SK-N-SH (cell line): ENCODE data around the gene PPP1R3A. TPM values are rescaled to one million over a fixed set of nuclear protein-coding genes. Genes with fewer than 3 reads are reported as not detected.

Source experiments
- CTCF ChIA-PET: fragments of 300-600, 350-600 bp; formaldehyde crosslinking; extraction: SDS; loops from one replicate; lab custom pipeline; 2021; lab: Yijun Ruan, JAX
- POLR2A ChIA-PET: fragments of 350-600 bp; sonication (Branson Sonifier 250); formaldehyde crosslinking; extraction: SDS; loops from one replicate; lab custom pipeline; 2020; ENCODE audit warnings: antibody characterized with exemption, inconsistent platforms; lab: Yijun Ruan, JAX
- DNase-seq: peaks from one replicate; pipeline ENCODE4 v3.0.0; 2012
- H2AFZ ChIP-seq: fragments of 200-600 bp; sonication (generic); 2 replicates; pipeline ENCODE4 v1.8.1; 2016; ENCODE audit warnings: antibody characterized with exemption, mild to moderate bottlenecking, low read depth
- H3F3A ChIP-seq: fragments of 200-600 bp; sonication (generic); replicated peaks from 2 replicates; pipeline ENCODE3; 2016; ENCODE audit warnings: antibody characterized with exemption, mild to moderate bottlenecking; ENCODE audit not compliant: insufficient read depth
- H3K27ac ChIP-seq, 2 experiments: fragments of 200-500 bp in 1 of 2; fragments of 200-600 bp in 1 of 2; sonication (Bioruptor generic) in 1 of 2; sonication (generic), shearing (Covaris generic) in 1 of 2; 2 replicates each; pipeline versions ENCODE4 v1.5.1 to v1.6.1; 2014 to 2016; ENCODE audit warnings: low read depth in 2 of 2, inconsistent platforms in 1 of 2, low read length in 1 of 2, mild to moderate bottlenecking in 1 of 2, mixed read lengths in 1 of 2
- H3K27me3 ChIP-seq: fragments of 200-600 bp; sonication (generic), shearing (Covaris generic); 2 replicates; pipeline ENCODE4 v1.6.1; 2016; ENCODE audit warnings: mixed run types; ENCODE audit not compliant: insufficient read depth
- H3K36me3 ChIP-seq, 2 experiments: fragments of 200-500 bp in 1 of 2; fragments of 200-600 bp in 1 of 2; sonication (Bioruptor generic) in 1 of 2; sonication (generic) in 1 of 2; replicated peaks in 1 of 2; 2 replicates each; pipeline versions ENCODE3 to v1.5.1; 2014 to 2016; ENCODE audit warnings: low read length in 1 of 2, mild to moderate bottlenecking in 1 of 2; ENCODE audit not compliant: insufficient read depth in 2 of 2, control insufficient read depth in 1 of 2
- H3K4me1 ChIP-seq, 2 experiments: fragments of 200-500 bp in 1 of 2; fragments of 200-600 bp in 1 of 2; sonication (Bioruptor generic) in 1 of 2; sonication (generic), shearing (Covaris generic) in 1 of 2; 2 replicates each; pipeline versions ENCODE4 v1.5.1 to v1.6.1; 2014 to 2016; ENCODE audit warnings: low read depth in 1 of 2, low read length in 1 of 2, mixed run types in 1 of 2; ENCODE audit not compliant: insufficient read depth in 2 of 2, control insufficient read depth in 1 of 2
- H3K4me2 ChIP-seq: fragments of 200-600 bp; sonication (generic), shearing (Covaris generic); 2 replicates; pipeline ENCODE4 v1.6.1; 2017; ENCODE audit warnings: mixed run types
- H3K4me3 ChIP-seq, 2 experiments: fragments of 200-500 bp in 1 of 2; fragments of 200-600 bp in 1 of 2; sonication (Bioruptor generic) in 1 of 2; sonication (generic), shearing (Covaris generic) in 1 of 2; 2 replicates each; pipeline versions ENCODE4 v1.5.1 to v1.8.1; 2014 to 2016; ENCODE audit warnings: low read depth in 2 of 2, inconsistent platforms in 1 of 2, low read length in 1 of 2, mild to moderate bottlenecking in 1 of 2, mixed read lengths in 1 of 2, moderate library complexity in 1 of 2
- H3K79me2 ChIP-seq: fragments of 200-600 bp; sonication (generic); 2 replicates; pipeline ENCODE4 v1.8.1; 2017; ENCODE audit warnings: mild to moderate bottlenecking; ENCODE audit not compliant: insufficient read depth
- H3K9ac ChIP-seq: fragments of 200-600 bp; sonication (generic); 2 replicates; pipeline ENCODE4 v1.6.1; 2017; ENCODE audit warnings: mixed run types
- H3K9me2 ChIP-seq: fragments of 200-600 bp; sonication (generic); 2 replicates; pipeline ENCODE4 v1.6.1; 2017; ENCODE audit warnings: mixed run types
- H3K9me3 ChIP-seq: fragments of 200-600 bp; sonication (generic); 2 replicates; pipeline ENCODE4 v1.6.1; 2017; ENCODE audit warnings: mixed run types, mild to moderate bottlenecking, moderate library complexity
- H4K20me1 ChIP-seq: fragments of 200-600 bp; sonication (generic); 2 replicates; pipeline ENCODE4 v1.6.1; 2017; ENCODE audit warnings: mild to moderate bottlenecking, mixed run types; ENCODE audit not compliant: insufficient read depth
- CHD2 ChIP-seq: fragments of 150-350 bp; IDR thresholded peaks from 2 replicates; pipeline ENCODE4 v1.6.1; 2018; ENCODE audit warnings: low read length; ENCODE audit not compliant: partially characterized antibody
- ELF1 ChIP-seq: IDR thresholded peaks from 2 replicates; pipeline ENCODE4 v1.4.0; 2012
- EP300 ChIP-seq, 2 experiments: IDR thresholded peaks; 2 replicates each; pipeline versions ENCODE4 v1.4.0 to v1.6.1; 2012; ENCODE audit warnings: borderline replicate concordance in 1 of 2, low read depth in 1 of 2, low read length in 1 of 2
- EZH2phosphoT487 ChIP-seq: fragments of 200-600 bp; sonication (generic); IDR thresholded peaks from 2 replicates; pipeline ENCODE4 v1.6.1; 2017; ENCODE audit warnings: low read depth, mixed run types, mild to moderate bottlenecking, antibody characterized with exemption, moderate library complexity, borderline replicate concordance
- FOXJ3 ChIP-seq: sonication (generic); formaldehyde crosslinking; IDR thresholded peaks from 2 replicates; pipeline ENCODE4 v1.5.1; 2020; ENCODE audit warnings: mild to moderate bottlenecking, missing genetic modification reagents
- FOXM1 ChIP-seq: IDR thresholded peaks from 2 replicates; pipeline ENCODE4 v1.4.0; 2012; ENCODE audit warnings: low read depth, mild to moderate bottlenecking
- GABPA ChIP-seq: IDR thresholded peaks from 2 replicates; pipeline ENCODE4 v1.4.0; 2012; ENCODE audit warnings: low read depth, mild to moderate bottlenecking
- GATA2 ChIP-seq: sonication (generic); formaldehyde crosslinking; IDR thresholded peaks from 2 replicates; pipeline ENCODE4 v1.5.0; 2020; ENCODE audit warnings: mild to moderate bottlenecking, missing genetic modification reagents
- JUND ChIP-seq: IDR thresholded peaks from 2 replicates; pipeline ENCODE4 v1.4.0; 2012
- MAX ChIP-seq: IDR thresholded peaks from 2 replicates; pipeline ENCODE4 v1.4.0; 2012; ENCODE audit warnings: low read depth
- MEF2A ChIP-seq: IDR thresholded peaks from 2 replicates; pipeline ENCODE4 v1.4.0; 2012; ENCODE audit warnings: low read depth, borderline replicate concordance
- NFIC ChIP-seq: IDR thresholded peaks from 2 replicates; pipeline ENCODE4 v1.4.0; 2012; ENCODE audit warnings: borderline replicate concordance
- NRF1 ChIP-seq: IDR thresholded peaks from 2 replicates; pipeline ENCODE4 v1.6.1; 2012; ENCODE audit warnings: low read depth, mild to moderate bottlenecking, low read length
- PBX3 ChIP-seq: IDR thresholded peaks from 2 replicates; pipeline ENCODE4; 2012
- RFX5 ChIP-seq: IDR thresholded peaks from 2 replicates; pipeline ENCODE4 v1.6.1; 2012; ENCODE audit warnings: mild to moderate bottlenecking, improper control_type of control experiment, low read length
- RXRA ChIP-seq: IDR thresholded peaks from 2 replicates; pipeline ENCODE4 v1.4.0; 2012; ENCODE audit warnings: low read depth, mild to moderate bottlenecking, borderline replicate concordance
- SIN3A ChIP-seq: IDR thresholded peaks from 2 replicates; pipeline ENCODE4 v1.6.1; 2012; ENCODE audit warnings: low read depth, mild to moderate bottlenecking, low read length, moderate library complexity, borderline replicate concordance
- SMC3 ChIP-seq: IDR thresholded peaks from 2 replicates; pipeline ENCODE4 v1.6.1; 2012; ENCODE audit warnings: low read depth, low read length, improper control_type of control experiment
- TEAD4 ChIP-seq: IDR thresholded peaks from 2 replicates; pipeline ENCODE4 v1.4.0; 2012; ENCODE audit warnings: mild to moderate bottlenecking, borderline replicate concordance; ENCODE audit not compliant: insufficient read depth
- USF2 ChIP-seq: fragments of 150-350 bp; IDR thresholded peaks from 2 replicates; pipeline ENCODE4 v1.6.1; 2017; ENCODE audit warnings: antibody characterized with exemption, low read length, low read depth, borderline replicate concordance
- YY1 ChIP-seq: IDR thresholded peaks from 2 replicates; pipeline ENCODE4 v1.4.0; 2012; ENCODE audit warnings: low read depth, mild to moderate bottlenecking
- ZBTB33 ChIP-seq: IDR thresholded peaks from 2 replicates; pipeline ENCODE4 v1.4.0; 2012; ENCODE audit warnings: low read depth, borderline replicate concordance
- WGBS: methylation state at CpG from one replicate; pipeline ENCODE4 v1.1.6; 2017; ENCODE audit warnings: low lambda C conversion rate; 5-methylcytosine and 5-hydroxymethylcytosine counted together
- polyA plus RNA-seq, 3 experiments: library from polyadenylated mRNA; depleted of rRNA; stranded (reverse); fragments of >200 nt; gene quantifications; 2 replicates each; pipeline ENCODE4 v1.2.3, GENCODE V29; 2012
- TF ChIP-seq, protein P1 (sequence below): IDR thresholded peaks from 2 replicates; pipeline ENCODE4 v1.4.0; 2012; ENCODE audit warnings: low read depth, borderline replicate concordance

The PPP1R3A gene
- polyA plus RNA-seq, 1 of the 3 experiments (the other 2 are of a cell fraction), result not detected

DNA sequence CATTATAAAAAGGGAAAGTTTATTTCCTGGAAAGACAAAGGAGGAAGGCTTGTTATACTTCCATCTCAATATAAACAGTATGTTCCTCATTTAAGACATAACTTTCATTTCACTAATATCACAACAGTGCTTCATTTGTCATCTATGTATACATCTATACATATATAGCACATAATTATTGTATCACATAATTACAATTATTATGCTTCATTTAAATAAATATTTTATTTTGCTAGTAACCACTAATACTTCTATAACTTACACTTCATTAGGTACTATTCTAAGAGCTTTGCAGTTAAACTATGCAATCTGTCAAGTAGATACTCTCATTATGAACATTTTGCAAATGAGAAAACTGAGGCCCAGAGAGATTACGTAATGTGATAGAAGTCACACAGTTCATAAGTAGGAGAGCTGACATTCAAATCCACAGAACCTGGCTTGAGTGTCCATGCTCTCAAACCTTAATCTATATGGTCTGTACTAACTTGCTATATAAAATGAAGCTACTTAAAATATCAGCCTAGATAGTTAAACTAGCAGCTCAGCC lies 86.5 kb downstream of the PPP1R3A start:
- no peaks in the 10 kb centered on the region for H4K20me1 ChIP-seq
- no peaks in the 10 kb centered on the region for H3K79me2 ChIP-seq
- H3K9me2 ChIP-seq, result no peaks in the 10 kb centered on the region
- H3K27ac ChIP-seq, result no peak overlapping the region
- H3K9ac ChIP-seq, result no peak overlapping the region
- no peaks in the 10 kb centered on the region for H3K36me3 ChIP-seq
- CTCF ChIA-PET, result no interaction called here
- H3F3A ChIP-seq, result peaks cover 3% of the 10 kb centered on the region
- H3K4me3 ChIP-seq, result no peak overlapping the region
- POLR2A ChIA-PET, result no interaction called here
- no peak overlapping the region for H2AFZ ChIP-seq
- TF ChIP-seq, protein P1, sequence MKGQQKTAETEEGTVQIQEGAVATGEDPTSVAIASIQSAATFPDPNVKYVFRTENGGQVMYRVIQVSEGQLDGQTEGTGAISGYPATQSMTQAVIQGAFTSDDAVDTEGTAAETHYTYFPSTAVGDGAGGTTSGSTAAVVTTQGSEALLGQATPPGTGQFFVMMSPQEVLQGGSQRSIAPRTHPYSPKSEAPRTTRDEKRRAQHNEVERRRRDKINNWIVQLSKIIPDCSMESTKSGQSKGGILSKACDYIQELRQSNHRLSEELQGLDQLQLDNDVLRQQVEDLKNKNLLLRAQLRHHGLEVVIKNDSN, result no peak
- no peak for TF ChIP-seq PBX3
- no peak for TF ChIP-seq SMC3
- TF ChIP-seq RFX5, result no peak
- no peak for TF ChIP-seq MEF2A
- no peak for TF ChIP-seq CHD2
- no peak for TF ChIP-seq EZH2phosphoT487
- no peak for TF ChIP-seq FOXM1
- no peak for TF ChIP-seq GATA2
- no peak for TF ChIP-seq RXRA
- no peak for TF ChIP-seq EP300 (IDR thresholded peaks at IDR 0.05; ENCODE audit: borderline replicate concordance in 1 of 2, low read depth in 1 of 2, low read length in 1 of 2)
- no peak for TF ChIP-seq ELF1
- TF ChIP-seq FOXJ3 (CRISPR knock-in tag), result no peak
- no peak for TF ChIP-seq JUND
- TF ChIP-seq NRF1, result no peak
- TF ChIP-seq USF2, result no peak
- H3K27me3 ChIP-seq, result peaks cover 8% of the 10 kb centered on the region; the same call in 1 of the 2 replicates
- no peak overlapping the region for H3K4me2 ChIP-seq
- no peak for DNase-seq
- WGBS, result 9% methylated on average over 1 of the region's 1 CpG
- H3K9me3 ChIP-seq, result no peaks in the 10 kb centered on the region
- H3K4me1 ChIP-seq, result no peaks in the 10 kb centered on the region

DNA sequence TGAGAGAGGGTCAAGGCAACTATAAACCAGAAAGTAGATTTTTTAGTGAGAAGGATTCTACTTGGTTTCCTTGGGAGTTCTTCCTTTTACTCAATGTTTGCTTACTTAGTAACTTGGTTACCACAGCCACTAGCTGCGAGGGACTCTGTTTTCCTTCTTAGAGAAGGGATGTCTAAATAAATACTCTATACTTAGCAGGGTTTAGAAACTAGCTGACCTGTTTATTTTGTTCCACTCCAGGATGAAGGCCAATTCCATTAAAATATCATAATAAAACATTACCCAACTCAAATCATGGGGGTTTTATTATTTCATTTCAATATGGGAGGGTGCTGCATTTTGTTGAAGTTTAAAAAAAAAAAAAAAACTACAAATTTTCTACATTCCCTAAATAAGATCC lies 87.3 kb downstream of the PPP1R3A start:
- Histone ChIP-seq H3K9me2 (no peaks in the 10 kb centered on the region), H2AFZ (no peak overlapping the region), H3K4me3 (no peak overlapping the region), H3K4me1 (no peaks in the 10 kb centered on the region), H3K27me3 (peaks cover 8% of the 10 kb centered on the region; the same call in 1 of the 2 replicates), H3F3A (peaks cover 3% of the 10 kb centered on the region), H3K4me2 (no peak overlapping the region), H3K79me2 (no peaks in the 10 kb centered on the region), H3K36me3 (no peaks in the 10 kb centered on the region), H3K9ac (no peak overlapping the region), H3K27ac (no peak overlapping the region), H4K20me1 (no peaks in the 10 kb centered on the region), H3K9me3 (no peaks in the 10 kb centered on the region)
- ChIA-PET POLR2A (no interaction called here), CTCF (no interaction called here)
- DNase-seq, result no peak
- WGBS, result 0% methylated on average over 1 of the region's 1 CpG
- TF ChIP-seq CHD2 (no peak), GABPA (no peak), TEAD4 (no peak), EP300 (IDR thresholded peaks at IDR 0.05; ENCODE audit: borderline replicate concordance in 1 of 2, low read depth in 1 of 2, low read length in 1 of 2) (no peak), SIN3A (no peak), RXRA (no peak), FOXM1 (no peak), MAX (no peak), NFIC (no peak), YY1 (no peak), ZBTB33 (no peak)
